Measurements from ENCODE around the gene ALDOA.

DNA sequence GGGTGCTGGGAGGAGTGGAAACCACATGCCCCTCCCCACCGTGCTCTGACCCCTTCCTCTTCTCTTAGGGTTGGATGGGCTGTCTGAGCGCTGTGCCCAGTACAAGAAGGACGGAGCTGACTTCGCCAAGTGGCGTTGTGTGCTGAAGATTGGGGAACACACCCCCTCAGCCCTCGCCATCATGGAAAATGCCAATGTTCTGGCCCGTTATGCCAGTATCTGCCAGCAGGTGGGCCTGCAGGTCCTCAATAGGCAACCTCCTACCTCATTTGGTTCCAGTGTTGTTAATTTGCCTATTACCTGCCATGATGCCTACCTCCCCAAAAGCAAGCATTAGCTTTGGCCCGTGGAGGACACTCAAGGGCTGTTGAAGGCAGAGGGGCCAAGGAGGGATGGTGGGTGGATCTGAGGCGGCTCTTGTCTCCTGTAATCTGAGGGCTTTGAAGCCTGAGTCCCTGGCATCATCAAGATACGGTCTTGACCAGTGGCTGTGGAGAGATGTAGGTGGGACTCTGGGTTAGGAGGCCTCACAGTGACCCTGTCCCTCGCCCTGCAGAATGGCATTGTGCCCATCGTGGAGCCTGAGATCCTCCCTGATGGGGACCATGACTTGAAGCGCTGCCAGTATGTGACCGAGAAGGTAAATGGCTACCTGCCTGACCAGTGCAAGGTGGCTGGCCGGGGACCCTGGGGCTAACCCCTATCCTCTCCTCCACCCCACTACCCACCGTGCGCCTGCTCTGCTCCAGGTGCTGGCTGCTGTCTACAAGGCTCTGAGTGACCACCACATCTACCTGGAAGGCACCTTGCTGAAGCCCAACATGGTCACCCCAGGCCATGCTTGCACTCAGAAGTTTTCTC lies 3.4 kb downstream of the ALDOA start:
- TF ChIP-seq CTCF (IDR thresholded peaks at IDR 0.05) (no peak), POLR2A (IDR thresholded peaks at IDR 0.05) (no peak)
